SK-N-SH treated with all-trans-retinoic acid at 6 μM for 48 hours (cell line): ENCODE measurements around the gene PKDCC.

Source experiments
- ATAC-seq: fragments of 200-7000 bp; cut with Tn5 transposase; 3 replicates; pipeline ENCODE4 v1.9.1; 2020; ENCODE audit warnings: mild to moderate bottlenecking, moderate library complexity
- ARNTL ChIP-seq: fragments of 450-650 bp; formaldehyde crosslinking; IDR thresholded peaks from 2 replicates; pipeline ENCODE4 v1.5.0; 2020; ENCODE audit warnings: low read depth, mild to moderate bottlenecking, moderate library complexity, borderline replicate concordance
- BACH2 ChIP-seq: fragments of 250-450 bp; sonication (Bioruptor Pico); IDR thresholded peaks from 2 replicates; pipeline ENCODE4 v1.9.0; 2021; ENCODE audit warnings: mild to moderate bottlenecking, borderline replicate concordance
- CSDC2 ChIP-seq: fragments of 250-450 bp; sonication (Bioruptor Pico); IDR thresholded peaks from 2 replicates; pipeline ENCODE4 v1.5.0; 2020; ENCODE audit warnings: mild to moderate bottlenecking, moderate library complexity
- ESRRG ChIP-seq: fragments of 250-450 bp; sonication (Bioruptor Pico); IDR thresholded peaks from 2 replicates; pipeline ENCODE4 v1.6.1; 2021; ENCODE audit warnings: mild to moderate bottlenecking
- GLIS3 ChIP-seq: fragments of 250-450 bp; sonication (Bioruptor Pico); IDR thresholded peaks from 2 replicates; pipeline ENCODE4 v1.5.0; 2020; ENCODE audit warnings: mild to moderate bottlenecking, moderate library complexity
- ISL1 ChIP-seq: fragments of 250-450 bp; sonication (Bioruptor Pico); IDR thresholded peaks from 2 replicates; pipeline ENCODE4 v2.1.2; 2022; ENCODE audit warnings: mild to moderate bottlenecking, moderate library complexity
- OSR1 ChIP-seq: fragments of 250-450 bp; sonication (Bioruptor Pico); IDR thresholded peaks from 2 replicates; pipeline ENCODE4 v1.8.0; 2022; ENCODE audit warnings: moderate library complexity, mild to moderate bottlenecking, inconsistent platforms
- POU6F1 ChIP-seq: fragments of 250-450 bp; sonication (Bioruptor Pico); IDR thresholded peaks from 2 replicates; pipeline ENCODE4 v1.8.0; 2021; ENCODE audit warnings: low read depth, mild to moderate bottlenecking, moderate library complexity, borderline replicate concordance
- PPARA ChIP-seq: fragments of 250-450 bp; sonication (Bioruptor Pico); IDR thresholded peaks from 2 replicates; pipeline ENCODE4 v1.5.0; 2020; ENCODE audit warnings: mild to moderate bottlenecking, borderline replicate concordance
- RARB ChIP-seq: fragments of 250-450 bp; sonication (Bioruptor Pico); IDR thresholded peaks from 2 replicates; pipeline ENCODE4 v1.8.0; 2021; ENCODE audit warnings: mild to moderate bottlenecking, moderate library complexity
- SNAI2 ChIP-seq: fragments of 250-450 bp; sonication (Bioruptor Pico); IDR thresholded peaks from 2 replicates; pipeline ENCODE4 v1.5.0; 2020; ENCODE audit warnings: mild to moderate bottlenecking, moderate library complexity
- TCF4 ChIP-seq: fragments of 250-450 bp; sonication (Bioruptor Pico); IDR thresholded peaks from 2 replicates; pipeline ENCODE4 v1.8.0; 2021; ENCODE audit warnings: mild to moderate bottlenecking, moderate library complexity, borderline replicate concordance
- ZC3H10 ChIP-seq: fragments of 250-450 bp; sonication (Bioruptor Pico); IDR thresholded peaks from 2 replicates; pipeline ENCODE4 v1.5.1; 2021; ENCODE audit warnings: mild to moderate bottlenecking, moderate library complexity
- ZFP3 ChIP-seq: fragments of 250-450 bp; sonication (Bioruptor Pico); IDR thresholded peaks from 2 replicates; pipeline ENCODE4 v1.5.0; 2020; ENCODE audit warnings: mild to moderate bottlenecking, moderate library complexity
- ZFP30 ChIP-seq: fragments of 450-650 bp; formaldehyde crosslinking; IDR thresholded peaks from 2 replicates; pipeline ENCODE4 v1.5.0; 2022; ENCODE audit warnings: mild to moderate bottlenecking, moderate library complexity
- ZNF565 ChIP-seq: fragments of 450-650 bp; formaldehyde crosslinking; conservative IDR thresholded peaks from 2 replicates; pipeline ENCODE4 v1.5.0; 2020; ENCODE audit warnings: low read depth, mild to moderate bottlenecking, moderate library complexity
- ZNF8 ChIP-seq: fragments of 450-650 bp; formaldehyde crosslinking; IDR thresholded peaks from 2 replicates; pipeline ENCODE4 v1.5.0; 2020; ENCODE audit warnings: mild to moderate bottlenecking, moderate library complexity
- TF ChIP-seq, protein P1 (sequence below): fragments of 250-450 bp; sonication (Bioruptor Pico); IDR thresholded peaks from 2 replicates; pipeline ENCODE4 v1.5.0; 2020; ENCODE audit warnings: mild to moderate bottlenecking, moderate library complexity
- TF ChIP-seq, protein P2 (sequence below): fragments of 250-450 bp; sonication (Bioruptor Pico); IDR thresholded peaks from 2 replicates; pipeline ENCODE4 v1.8.0; 2020; ENCODE audit warnings: mild to moderate bottlenecking, moderate library complexity, borderline replicate concordance
- TF ChIP-seq, protein P3 (sequence below): fragments of 250-450 bp; sonication (Bioruptor Pico); IDR thresholded peaks from 2 replicates; pipeline ENCODE4 v1.5.1; 2021; ENCODE audit warnings: mild to moderate bottlenecking, moderate library complexity

PKDCC gene

DNA sequence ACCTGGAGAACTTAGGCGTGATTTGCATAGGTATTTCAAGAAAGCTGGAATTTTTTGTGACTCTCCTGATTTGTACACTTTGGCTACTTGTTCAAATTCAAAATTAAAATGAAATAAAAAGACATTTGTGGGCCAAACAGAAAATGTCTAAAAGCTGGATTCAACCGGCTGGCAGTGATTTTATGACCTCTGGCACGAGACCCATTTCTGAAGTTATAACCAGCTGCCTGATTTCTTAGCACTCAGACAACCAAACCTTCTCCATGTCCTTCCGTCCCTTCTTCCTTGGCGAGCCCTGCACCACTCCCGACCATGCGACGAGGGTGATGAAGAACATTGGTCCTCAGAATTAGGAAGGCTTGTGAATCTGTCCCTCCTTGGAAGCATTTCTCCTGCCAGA is 19.7 kb downstream of the PKDCC start:
- ATAC-seq = no peak
- TF ChIP-seq GLIS3 (CRISPR knock-in tag) = no peak
- TF ChIP-seq SNAI2 (CRISPR knock-in tag) = no peak

DNA sequence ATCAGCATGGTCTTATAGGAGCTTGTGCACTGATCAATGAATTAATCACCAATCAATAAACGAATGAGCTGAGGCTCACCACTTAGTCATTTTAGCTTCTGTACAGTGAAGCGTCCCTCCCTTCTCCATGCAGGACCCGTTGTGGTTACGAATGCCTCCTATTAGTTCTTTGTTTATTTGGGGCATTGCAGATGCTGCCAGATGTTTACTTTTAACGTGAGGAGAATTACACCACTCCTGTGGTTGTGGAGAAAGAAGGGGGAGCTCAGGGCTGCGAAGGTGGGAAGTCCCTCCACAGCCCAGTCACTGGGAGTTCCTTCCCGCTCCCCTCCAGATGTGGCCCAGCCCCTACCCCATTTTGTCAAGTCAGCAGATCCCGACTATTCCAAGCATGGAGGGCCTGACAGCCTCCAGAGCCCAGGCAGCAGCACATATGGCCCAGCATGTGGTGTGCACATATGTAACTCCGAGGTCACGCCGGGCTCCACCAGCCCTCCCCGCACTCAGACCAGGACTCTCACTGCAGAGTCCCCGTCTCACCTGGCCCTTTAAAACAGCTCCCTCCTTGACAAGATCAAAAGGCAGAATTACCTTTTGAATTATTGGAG is 20.9 kb downstream of the PKDCC start:
- ATAC-seq = no peak
- no peak for TF ChIP-seq ZC3H10 (CRISPR knock-in tag)
- TF ChIP-seq ZFP3 = no peak
- TF ChIP-seq CSDC2 (CRISPR knock-in tag) = no peak

DNA sequence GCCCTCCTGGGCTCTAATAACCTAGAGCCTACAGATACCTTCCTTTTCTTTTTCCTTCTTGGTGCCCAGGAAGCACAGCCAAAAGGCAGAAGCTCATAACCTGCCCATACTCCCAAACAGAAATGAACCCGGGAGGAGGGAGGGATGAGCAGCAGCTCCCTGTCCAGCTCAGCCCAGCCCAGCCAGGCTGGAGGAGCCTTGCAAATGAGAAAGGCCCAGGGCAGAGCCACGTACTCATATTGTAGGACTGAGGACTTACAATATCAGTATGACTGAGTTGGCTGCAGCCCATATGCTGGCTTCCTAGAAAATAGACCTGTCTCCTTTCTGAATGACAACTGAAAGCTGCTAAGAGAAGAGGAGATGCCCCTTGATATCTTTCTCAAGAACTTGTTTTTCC is 21.7 kb downstream of the PKDCC start:
- no peak; the same call in 2 of the 3 replicates for ATAC-seq
- TF ChIP-seq RARB (CRISPR knock-in tag) (no peak), OSR1 (no peak), ESRRG (CRISPR knock-in tag) (no peak), SNAI2 (CRISPR knock-in tag) (no peak), ZNF8 (CRISPR knock-in tag) (no peak), ISL1 (CRISPR knock-in tag) (no peak), ZC3H10 (CRISPR knock-in tag) (no peak), ARNTL (CRISPR knock-in tag) (no peak), TCF4 (no peak), ZFP30 (no peak), BACH2 (CRISPR knock-in tag) (no peak), ZFP3 (no peak), PPARA (CRISPR knock-in tag) (no peak)
- TF ChIP-seq, protein P1, sequence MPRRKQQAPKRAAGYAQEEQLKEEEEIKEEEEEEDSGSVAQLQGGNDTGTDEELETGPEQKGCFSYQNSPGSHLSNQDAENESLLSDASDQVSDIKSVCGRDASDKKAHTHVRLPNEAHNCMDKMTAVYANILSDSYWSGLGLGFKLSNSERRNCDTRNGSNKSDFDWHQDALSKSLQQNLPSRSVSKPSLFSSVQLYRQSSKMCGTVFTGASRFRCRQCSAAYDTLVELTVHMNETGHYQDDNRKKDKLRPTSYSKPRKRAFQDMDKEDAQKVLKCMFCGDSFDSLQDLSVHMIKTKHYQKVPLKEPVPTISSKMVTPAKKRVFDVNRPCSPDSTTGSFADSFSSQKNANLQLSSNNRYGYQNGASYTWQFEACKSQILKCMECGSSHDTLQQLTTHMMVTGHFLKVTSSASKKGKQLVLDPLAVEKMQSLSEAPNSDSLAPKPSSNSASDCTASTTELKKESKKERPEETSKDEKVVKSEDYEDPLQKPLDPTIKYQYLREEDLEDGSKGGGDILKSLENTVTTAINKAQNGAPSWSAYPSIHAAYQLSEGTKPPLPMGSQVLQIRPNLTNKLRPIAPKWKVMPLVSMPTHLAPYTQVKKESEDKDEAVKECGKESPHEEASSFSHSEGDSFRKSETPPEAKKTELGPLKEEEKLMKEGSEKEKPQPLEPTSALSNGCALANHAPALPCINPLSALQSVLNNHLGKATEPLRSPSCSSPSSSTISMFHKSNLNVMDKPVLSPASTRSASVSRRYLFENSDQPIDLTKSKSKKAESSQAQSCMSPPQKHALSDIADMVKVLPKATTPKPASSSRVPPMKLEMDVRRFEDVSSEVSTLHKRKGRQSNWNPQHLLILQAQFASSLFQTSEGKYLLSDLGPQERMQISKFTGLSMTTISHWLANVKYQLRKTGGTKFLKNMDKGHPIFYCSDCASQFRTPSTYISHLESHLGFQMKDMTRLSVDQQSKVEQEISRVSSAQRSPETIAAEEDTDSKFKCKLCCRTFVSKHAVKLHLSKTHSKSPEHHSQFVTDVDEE (CRISPR knock-in tag) = no peak
- TF ChIP-seq, protein P2, sequence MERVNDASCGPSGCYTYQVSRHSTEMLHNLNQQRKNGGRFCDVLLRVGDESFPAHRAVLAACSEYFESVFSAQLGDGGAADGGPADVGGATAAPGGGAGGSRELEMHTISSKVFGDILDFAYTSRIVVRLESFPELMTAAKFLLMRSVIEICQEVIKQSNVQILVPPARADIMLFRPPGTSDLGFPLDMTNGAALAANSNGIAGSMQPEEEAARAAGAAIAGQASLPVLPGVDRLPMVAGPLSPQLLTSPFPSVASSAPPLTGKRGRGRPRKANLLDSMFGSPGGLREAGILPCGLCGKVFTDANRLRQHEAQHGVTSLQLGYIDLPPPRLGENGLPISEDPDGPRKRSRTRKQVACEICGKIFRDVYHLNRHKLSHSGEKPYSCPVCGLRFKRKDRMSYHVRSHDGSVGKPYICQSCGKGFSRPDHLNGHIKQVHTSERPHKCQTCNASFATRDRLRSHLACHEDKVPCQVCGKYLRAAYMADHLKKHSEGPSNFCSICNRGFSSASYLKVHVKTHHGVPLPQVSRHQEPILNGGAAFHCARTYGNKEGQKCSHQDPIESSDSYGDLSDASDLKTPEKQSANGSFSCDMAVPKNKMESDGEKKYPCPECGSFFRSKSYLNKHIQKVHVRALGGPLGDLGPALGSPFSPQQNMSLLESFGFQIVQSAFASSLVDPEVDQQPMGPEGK (CRISPR knock-in tag) = no peak
- TF ChIP-seq, protein P3, sequence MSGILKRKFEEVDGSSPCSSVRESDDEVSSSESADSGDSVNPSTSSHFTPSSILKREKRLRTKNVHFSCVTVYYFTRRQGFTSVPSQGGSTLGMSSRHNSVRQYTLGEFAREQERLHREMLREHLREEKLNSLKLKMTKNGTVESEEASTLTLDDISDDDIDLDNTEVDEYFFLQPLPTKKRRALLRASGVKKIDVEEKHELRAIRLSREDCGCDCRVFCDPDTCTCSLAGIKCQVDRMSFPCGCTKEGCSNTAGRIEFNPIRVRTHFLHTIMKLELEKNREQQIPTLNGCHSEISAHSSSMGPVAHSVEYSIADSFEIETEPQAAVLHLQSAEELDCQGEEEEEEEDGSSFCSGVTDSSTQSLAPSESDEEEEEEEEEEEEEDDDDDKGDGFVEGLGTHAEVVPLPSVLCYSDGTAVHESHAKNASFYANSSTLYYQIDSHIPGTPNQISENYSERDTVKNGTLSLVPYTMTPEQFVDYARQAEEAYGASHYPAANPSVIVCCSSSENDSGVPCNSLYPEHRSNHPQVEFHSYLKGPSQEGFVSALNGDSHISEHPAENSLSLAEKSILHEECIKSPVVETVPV (CRISPR knock-in tag) = no peak

- no peak for TF ChIP-seq ISL1 (CRISPR knock-in tag)
- no peak for TF ChIP-seq SNAI2 (CRISPR knock-in tag)
- no peak for TF ChIP-seq ZC3H10 (CRISPR knock-in tag)
- no peak for TF ChIP-seq RARB (CRISPR knock-in tag)
- TF ChIP-seq ESRRG (CRISPR knock-in tag) = no peak
- TF ChIP-seq GLIS3 (CRISPR knock-in tag) = no peak
- no peak for TF ChIP-seq ZNF8 (CRISPR knock-in tag)
- no peak for TF ChIP-seq ZFP30
- TF ChIP-seq PPARA (CRISPR knock-in tag) = no peak
- TF ChIP-seq, protein P3 (CRISPR knock-in tag) = no peak
- no peak for TF ChIP-seq ZNF565
- TF ChIP-seq CSDC2 (CRISPR knock-in tag) = no peak
- TF ChIP-seq ARNTL (CRISPR knock-in tag) = no peak
- TF ChIP-seq POU6F1 (CRISPR knock-in tag) = no peak
- TF ChIP-seq OSR1 = no peak
- TF ChIP-seq ZFP3 = no peak
- TF ChIP-seq, protein P2 (CRISPR knock-in tag) = no peak
- TF ChIP-seq TCF4 = no peak
- TF ChIP-seq, all 23 proteins: peak for 0
- ATAC-seq = no peak
Observed at GRCh38 chr2:42071791-42072190, 24.0 kb downstream of the PKDCC start.
